COLO668 (cell line): Measurements from ENCODE around the gene CTRB2.
"Not testable (repeated sequence)": the region's sequence is repeated elsewhere in the genome, so short reads cannot be mapped to it uniquely, and the experiment has no call there.

Source experiments
- DNase-seq: peaks from one replicate; lab custom pipeline; 2025; ENCODE audit not compliant: unreplicated experiment; lab: John Stamatoyannopoulos, UW

Gene CTRB2

DNA sequence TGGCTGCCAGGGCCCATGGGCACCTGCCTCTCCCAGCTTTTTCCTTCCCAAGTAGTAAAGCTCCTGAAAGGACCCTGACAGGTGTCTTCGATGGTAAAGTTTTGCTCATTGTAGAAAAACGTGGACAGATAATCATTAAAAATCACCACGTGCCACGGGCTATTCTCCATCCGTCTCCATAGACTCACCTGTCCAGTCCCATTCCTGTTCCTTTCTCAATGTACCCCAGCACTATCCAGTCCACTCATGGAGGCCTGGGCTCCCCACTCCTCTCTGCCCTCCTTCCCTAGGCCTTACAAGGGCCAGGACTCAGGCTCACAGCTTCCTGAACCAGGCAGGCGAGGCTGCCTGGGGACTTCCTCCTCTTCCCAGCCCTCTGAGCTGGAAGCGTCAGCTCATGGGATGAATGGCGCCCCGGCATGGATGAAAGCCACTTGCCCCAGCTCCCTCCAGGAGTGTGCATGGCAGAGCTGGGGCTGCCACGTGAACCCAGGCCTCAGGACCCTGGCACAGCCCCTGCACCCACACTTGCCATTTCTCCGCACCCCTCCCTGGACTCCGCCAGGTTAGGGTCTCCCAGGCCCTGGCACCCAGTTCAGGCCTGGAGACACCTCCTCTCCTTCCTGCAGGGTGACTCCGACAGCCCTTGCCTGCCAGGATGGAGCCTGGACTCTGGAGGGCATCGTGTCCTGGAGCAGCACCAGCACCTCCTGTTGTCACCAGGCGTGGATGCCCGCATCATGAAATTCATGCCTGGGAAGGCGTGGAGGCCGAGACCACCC lies 20.6 kb upstream of the CTRB2 start:
- no peak for DNase-seq

DNA sequence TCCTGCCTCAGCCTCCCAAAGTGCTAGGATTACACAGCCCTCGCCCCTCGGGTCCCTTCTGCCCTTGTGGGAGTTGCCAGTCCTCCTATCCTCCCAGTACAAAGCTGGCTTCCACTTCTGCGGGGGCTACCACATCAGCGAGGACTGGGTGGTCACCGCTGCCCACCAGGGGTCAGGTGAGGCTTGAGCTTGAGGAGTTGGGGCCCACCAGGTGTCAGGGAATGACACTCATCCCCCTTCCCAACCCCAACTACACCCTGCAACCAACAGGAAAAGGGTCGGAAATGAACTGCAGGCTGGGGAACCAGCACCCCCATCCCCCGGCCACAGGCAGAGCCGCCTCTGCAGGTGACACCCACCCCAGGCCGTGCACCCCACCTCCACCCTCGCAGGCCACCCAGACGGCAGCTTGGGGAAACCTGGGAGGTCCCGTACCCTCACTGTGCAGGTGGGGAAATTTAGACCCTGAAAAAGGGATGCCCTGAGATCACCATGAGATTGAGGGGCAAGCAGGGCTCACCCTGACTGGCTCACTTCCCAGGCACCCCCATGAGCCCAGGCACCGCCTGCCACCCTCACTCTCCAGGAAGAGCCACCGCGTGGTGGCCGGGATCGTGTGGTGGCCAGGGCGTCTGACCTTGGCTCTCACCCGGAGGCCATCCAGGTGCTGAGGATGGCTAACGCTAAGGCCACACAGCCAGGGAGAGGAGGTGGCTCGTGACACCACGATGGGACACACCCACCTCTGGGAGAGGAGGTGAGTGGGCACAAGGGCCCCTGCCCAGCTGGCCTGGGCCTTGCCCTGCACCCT lies 19.8 kb upstream of the CTRB2 start:
- DNase-seq, result no peak

DNA sequence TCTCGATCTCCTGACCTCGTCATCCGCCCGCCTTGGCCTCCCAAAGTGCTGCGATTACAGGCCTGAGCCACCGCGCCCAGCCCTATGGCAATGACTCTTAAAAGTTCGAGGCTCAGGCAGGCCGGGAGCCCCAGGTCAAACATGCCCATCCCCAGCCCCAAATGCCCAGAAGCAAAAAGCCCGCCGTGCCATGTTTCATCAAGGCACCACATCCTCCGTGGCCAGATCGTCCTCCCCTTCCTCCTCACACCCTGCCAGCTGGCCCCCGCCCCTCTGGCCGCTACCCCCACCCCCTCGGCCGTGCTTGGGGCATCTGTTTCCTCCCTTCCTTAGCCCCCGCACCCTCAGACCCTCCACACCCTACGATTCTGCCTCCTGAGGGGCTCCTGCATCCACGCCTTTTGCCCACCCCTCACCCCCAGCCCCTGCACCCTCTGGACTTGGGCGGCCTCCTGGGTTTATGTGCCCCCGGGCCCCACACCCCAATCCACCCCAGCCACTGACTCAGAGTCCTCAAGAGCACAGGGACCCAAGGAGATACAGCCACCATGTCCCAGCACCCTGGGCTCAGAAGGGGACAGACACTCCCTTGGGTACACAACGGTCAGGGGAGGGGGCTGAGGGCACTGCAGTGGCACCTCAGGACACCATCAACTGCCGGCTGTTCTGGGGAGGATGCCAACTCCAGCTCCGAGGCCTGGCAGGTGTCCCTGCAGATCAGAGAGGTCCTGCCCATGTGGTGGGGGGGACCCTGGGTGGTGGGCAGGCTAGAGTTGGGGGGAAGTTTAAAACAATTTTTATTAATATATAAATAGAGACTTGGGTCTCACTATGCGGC lies 18.9 kb upstream of the CTRB2 start:
- DNase-seq, result no peak

DNA sequence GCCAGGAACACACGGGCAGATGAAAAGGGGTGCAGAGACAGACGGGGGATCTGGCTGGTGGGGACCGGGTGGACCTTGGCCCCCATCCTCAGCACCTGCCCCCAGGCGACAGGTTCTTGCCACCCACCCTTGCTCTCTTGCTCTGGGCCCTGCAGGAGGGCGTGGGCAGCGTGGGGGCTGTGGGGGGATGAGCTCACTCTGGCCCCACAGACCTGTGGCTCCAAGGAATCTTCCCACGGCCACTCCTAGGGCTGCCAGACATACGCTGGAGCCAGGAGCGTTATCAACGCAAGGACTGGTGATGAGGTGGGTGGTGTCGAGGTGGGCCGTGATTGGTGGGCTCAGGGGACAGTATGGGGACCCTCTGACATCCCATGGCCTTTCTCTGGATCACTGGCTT lies 18.1 kb upstream of the CTRB2 start:
- DNase-seq, result no peak

DNA sequence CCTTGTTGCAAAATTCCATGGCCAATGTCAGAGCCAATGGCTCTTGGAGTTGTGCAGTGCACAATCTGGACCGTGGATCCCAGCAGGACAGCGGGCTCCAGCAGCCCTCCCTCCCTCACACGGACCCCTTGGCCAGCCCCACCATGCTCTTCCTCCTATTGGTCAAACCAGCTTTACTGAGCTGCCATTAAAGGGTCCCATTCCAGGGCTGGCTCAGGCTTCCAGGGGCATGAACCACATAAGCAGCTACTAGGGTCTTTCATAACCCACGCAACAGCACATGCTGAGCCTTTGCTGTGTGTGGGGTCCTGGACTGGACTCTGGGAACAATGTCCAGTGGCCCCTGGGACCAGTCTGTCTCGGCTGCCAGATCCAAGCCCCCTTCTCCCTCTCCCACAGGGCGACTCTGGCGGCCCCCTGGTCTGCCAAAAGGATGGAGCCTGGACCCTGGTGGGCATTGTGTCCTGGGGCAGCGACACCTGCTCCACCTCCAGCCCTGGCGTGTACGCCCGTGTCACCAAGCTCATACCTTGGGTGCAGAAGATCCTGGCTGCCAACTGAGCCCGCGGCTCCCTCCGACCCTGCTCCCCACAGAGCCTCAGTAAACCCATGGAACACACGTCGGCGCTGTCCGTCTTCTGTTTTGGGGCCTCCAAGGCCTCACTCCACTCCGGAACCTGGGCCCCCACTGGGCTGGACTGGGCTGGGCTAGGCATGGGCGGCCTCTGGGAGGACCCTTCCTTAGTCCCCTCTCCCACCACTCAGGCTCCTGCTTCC lies 17.5 kb upstream of the CTRB2 start:
- no peak for DNase-seq

DNA sequence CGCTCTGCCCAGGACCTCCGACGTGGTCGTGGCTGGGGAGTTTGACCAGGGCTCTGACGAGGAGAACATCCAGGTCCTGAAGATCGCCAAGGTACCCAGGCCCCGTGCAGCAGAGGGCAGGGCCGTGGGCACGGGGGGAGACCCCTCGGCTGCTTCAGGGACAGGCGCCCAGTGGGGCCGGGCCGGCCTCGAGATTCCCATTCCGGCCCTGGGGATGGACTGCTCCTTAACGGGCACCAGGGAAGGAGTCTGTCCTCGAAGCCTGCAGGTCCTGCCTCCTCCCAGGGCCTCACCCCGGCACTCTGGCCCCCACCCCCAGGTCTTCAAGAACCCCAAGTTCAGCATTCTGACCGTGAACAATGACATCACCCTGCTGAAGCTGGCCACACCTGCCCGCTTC lies 16.2 kb upstream of the CTRB2 start:
- not testable (repeated sequence) for DNase-seq

DNA sequence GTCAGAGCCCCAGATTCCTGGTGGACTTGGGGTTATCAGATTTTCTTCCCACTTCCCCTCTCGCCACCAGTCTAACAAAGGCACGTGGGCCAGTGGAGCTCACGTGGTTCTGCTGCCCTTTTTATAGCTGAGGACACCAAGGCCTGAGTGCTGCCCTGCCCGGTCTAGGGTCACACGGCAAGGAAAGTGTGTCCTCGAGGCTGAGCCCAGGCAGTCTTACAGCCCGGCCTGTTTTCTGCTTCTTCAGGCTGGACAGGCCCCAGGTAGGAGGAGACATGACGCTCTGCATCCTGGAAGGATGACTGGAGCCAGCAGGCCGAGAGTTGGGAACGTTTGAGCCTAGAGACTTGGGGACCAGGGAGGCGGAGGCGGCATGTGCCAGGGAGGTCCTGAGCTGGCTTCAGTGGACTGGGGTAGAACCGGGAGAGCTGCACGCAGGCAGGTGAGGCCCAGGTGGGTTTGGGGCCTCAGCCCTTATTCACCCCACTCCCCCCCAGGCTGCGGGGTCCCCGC lies 15.4 kb upstream of the CTRB2 start:
- no peak for DNase-seq

DNA sequence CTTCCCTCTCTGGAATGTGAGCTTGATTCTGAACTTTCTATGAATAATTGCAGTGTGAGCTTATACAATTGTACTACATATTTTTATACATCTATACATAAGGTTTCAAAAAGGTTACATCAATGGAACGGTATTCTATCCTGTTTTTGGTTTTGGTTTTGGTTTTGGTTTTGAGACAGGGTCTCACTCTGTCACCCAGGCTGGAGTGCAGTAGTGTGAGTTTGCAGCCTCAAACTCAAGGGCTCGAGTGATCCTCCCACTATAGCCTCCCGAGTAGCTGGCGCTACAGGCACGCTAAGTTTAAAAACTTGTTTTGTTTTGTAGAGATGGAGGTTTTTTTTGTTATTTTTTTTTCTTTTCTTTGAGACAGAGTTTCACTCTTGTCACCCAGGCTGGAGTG lies 12.9 kb upstream of the CTRB2 start:
- no peak for DNase-seq

DNA sequence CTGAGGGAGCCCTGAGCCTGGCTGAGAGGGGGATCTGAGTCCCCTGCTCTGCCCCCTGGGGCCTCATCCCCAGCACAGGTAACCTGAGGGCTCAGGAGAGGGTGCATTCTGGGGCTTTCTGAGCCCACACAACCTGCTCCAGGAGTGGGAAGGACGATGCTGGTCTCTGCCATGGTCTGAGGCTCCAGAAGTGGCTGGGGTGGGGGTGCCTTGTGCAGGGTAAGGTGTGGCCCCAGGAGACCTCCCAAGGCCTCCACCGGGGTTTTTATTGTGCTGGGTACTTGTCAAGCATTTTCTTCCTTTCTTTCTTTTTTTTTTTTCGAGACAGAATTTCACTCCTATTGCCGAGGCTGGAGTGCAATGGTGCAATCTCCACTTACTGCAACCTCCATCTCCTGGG lies 12.1 kb upstream of the CTRB2 start:
- DNase-seq, result no peak

DNA sequence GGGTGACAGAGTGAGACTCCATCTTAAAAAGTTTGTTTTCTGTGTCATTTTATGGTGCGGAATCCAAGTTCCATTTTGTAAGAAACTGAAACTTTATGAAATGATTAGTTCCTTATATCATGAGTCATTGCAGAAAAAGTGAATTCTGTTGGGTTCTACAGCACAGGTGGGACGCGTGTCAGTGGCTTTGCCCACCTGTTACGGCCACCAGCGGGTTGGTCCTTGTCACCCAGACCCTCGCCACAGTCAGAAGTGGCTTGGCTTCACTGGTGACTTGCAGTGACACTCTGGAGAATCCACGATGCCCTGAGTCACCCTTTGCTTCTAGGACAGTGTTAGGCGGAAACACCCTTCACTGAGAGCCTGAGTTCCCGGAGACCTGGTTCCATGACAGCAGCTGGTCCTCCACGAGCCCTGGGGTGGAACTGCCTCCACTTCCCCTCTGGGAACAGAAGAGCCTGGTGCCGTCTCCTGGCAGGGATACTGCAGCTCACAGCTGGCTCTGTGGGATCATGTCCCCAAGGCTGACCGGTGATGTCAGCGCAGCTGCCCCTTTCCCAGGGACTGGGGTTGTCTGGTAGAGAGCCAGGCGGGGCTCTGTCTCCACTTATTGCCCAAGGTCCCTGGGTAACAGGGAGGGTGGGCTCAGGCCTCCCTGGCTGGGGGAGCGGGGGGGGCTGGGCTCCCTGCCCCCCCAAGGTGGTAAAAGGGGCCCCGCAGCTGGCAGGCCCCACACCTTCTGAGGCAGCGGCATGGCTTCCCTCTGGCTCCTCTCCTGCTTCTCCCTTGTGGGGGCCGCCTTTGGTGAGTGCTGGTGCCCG lies 11.5 kb upstream of the CTRB2 start, which contains the start of gene CTRB1:
CTRB1 (plus strand) TSS at position 733 of the 821 bp plus-strand sequence; CDS start at position 753, 20 bp downstream.
- no peak for DNase-seq

DNA sequence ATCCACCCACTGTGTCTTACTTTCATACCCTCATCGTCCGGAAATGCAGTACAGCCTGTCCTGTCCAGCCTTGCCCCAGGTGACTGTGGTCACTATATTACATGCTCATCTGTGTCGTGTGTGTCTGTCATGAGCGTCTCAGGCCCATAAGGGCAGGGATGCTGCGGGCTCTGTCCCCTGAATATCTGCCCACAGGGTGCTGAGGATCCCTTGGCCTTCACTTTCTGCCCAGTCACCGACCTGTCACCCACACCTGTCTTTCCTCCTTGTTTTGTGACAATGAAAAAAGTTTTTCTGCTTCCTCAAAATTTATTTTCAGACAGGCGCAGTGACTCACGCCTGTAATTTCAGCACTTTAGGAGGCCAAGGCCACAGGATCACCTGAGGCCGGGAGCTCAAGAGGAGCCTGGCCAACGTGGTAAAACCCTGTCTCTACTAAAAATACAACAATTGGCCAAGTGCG lies 10.5 kb upstream of the CTRB2 start:
- DNase-seq, result no peak

DNA sequence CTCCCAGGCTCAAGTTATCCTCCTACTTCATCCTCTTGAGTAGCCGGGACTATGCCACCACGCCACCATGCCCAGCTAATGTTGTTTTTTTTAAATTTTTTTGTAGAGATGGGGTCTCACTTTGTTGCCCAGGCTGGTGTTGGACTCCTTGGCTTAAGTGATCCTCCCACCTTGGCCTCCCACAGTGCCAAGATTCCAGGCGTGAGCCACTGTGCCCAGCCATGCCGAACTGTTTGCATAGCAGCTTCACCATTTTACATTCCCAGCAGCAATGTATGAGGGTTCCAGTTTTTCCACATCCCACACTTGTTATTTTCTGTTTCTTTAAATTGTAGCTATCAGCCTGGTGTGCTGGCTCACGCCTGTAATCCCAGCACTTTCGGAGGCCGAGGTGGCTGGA lies 9.6 kb upstream of the CTRB2 start:
- no peak for DNase-seq

DNA sequence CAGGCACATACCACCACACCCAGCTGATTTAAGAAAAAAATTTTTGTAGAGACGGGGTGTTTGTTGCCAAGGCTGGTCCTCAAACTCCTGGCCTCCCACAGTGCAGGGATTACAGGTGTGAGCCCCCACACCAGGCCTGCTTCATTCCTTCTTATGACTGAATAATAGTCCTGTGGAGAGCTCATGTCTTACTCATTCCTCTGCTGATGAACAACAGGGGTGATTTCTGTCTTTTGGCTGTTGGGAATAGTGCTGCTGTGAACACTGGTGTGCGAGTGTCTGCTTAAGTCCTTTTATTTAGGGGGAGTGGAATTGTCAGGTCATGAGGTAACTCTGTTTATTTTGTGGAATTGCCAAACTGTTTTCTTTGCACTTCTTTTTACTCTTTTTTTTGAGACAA lies 9.2 kb upstream of the CTRB2 start:
- DNase-seq, result no peak

DNA sequence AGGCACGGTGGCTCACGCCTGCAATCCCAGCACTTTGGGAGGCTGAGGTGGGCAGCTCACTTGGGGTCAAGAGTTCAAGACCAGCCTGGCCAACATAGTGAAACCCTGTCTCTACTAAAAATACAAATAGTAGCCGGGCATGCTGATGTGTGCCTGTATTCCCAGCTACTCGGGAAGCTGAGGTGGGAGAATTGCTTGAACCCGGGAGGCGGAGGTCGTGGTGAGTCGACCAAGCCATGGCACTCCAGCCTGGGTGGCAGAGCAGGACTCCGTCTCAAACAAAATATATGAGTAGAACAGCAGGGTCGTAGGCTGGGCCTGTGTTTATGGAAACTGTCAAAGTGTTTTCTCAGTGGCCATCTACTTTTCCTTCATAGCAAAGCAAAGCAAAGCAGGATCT lies 4.3 kb upstream of the CTRB2 start:
- not testable (repeated sequence) for DNase-seq

DNA sequence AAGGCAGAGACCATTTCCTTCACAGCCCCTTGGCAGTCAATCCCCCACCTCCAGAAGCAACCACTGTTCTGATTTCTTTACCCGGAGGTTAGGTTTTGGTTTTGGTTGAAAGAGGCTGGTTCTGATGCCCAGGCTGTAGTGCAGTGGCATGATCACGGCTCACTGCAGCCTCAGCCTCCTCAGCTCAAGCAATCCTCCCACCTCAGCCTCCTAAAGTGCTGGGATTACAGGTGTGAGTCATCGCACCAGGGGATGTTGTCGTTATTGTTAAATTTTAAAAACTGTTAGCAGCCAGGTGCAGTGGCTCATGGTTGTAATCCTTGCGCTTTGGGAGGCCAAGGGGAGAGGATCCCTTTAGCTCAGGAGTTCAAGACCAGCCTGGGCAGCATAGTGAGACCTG lies 3.0 kb upstream of the CTRB2 start:
- no peak for DNase-seq

DNA sequence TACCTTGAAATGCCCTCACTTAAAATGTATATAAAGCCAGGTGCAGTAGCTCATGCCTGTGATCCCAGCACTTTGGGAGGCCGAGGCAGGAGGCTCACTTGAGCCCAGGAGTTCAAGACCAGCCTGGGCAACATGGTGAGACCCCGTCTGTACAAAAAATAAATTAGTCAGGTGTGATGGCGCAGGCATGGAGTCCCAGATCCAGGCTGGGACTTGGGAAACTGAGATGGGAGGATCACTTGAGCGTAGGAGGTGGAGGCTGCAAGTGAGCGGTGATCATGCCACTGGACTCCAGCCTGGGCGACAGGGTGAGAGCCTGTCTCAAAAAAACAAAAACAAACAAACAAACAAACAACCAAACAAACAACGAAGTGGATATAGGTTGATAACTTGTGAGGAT lies 2.6 kb upstream of the CTRB2 start:
- DNase-seq, result not testable (repeated sequence)

DNA sequence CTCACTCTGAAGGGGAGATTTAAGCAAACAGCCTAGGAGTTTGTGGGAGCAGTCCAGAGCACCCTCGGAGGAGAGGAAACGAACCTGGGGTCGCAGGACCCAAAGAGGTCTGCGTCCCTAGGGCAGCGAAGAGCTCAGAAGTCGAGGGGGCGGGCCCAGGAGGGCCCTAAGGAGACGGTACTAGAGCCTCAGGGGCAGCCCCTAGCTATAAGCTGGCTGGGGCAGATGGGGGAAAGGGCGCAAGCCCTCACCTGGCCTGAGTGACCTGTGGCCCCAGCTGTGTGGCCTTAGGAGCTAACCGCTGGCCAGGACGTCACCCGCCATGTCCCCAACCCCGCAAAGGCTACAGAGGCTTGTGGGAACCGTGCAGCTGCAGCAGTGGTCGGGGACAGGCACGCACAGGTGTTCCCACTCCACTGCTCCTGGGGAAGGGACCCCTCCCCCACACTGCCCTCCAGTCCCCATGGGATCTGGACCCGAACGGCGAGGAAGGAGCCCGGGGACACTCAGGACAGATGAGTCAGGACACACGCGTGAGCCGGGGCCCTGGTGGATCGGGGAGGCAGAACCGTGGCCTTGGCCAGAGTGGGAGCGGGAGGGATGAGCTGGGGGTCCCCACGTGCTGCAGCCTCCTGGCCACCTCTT lies 2.0 kb upstream of the CTRB2 start:
- no peak for DNase-seq

DNA sequence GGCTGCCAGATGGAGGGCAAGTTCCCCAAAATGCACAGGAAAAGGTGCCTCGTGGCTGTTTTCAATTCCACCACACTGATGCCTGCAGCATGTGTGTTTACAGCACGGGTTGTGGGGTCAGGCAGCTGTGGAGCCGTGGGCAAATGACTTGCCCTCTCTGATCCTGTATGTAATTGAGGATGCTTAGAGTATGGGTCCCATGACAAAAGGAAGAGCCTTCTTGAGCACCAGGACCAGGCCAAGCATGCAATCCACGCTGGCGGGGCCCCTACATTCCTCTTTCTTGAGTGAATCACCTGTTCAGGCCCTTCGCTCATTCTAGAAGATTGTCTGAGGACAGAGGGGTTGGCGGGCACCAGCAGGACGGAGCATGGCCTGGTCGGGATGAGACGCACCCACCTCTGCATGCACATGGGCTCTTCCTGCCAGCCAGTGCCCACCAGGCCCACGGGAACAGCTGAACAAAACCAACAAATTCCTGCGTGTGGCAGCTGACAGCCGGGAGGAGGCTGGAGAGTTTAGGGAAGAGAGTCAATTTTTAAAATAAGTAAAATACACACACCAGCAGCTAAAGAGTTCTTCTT lies 1.4 kb upstream of the CTRB2 start:
- DNase-seq, result no peak

DNA sequence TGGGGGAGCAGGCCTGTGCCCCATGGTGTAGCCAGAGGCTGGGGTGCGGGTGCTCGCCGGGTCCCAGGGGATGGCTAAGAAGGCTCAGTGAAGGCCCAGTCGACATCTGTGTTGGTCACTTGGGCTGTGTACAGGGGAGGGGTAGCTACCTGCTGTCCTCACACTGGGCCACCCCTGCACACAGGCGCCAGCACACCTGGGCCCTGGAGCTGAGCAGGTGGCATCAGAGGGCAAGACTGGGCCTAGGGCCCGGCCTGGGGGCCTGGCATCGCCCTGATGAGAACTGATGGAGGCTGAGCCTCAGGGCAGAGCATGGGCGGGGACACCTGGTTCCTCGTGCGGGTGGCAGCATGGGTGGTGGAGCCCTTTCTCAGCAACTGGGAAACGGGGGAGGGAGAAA lies 870 bp upstream of the CTRB2 start:
- DNase-seq, result no peak
